Liver (tissue), 9 donors: Measurements from ENCODE around the gene FER. TPM values are rescaled to one million over a fixed set of nuclear protein-coding genes. Genes with fewer than 3 reads are reported as not detected.
"Not testable (repeated sequence)": the region's sequence is repeated elsewhere in the genome, so short reads cannot be mapped to it uniquely, and the experiment has no call there.

Experiments
- DNase-seq: peaks from one replicate; pipeline ENCODE4 v3.0.0-alpha.2; 2017; ENCODE audit warnings: low spot score
- H3K27ac ChIP-seq, 2 donors: one replicate each; pipeline ENCODE4 v1.7.0; 2013; ENCODE audit warnings: inconsistent platforms in 2 of 2, low read length in 2 of 2, control low read depth in 1 of 2, low read depth in 1 of 2, mild to moderate bottlenecking in 1 of 2
- H3K27me3 ChIP-seq, 4 donors: one replicate each; pipeline versions ENCODE4 v1.6.1 to v1.7.0; 2013; ENCODE audit warnings: low read length in 3 of 4, inconsistent platforms in 1 of 4, mild to moderate bottlenecking in 1 of 4, moderate library complexity in 1 of 4; ENCODE audit not compliant: control insufficient read depth in 4 of 4, insufficient read depth in 4 of 4
- H3K36me3 ChIP-seq, 4 donors: one replicate each; pipeline versions ENCODE4 v1.6.1 to v1.7.0; 2013; ENCODE audit warnings: low read length in 3 of 4, mild to moderate bottlenecking in 3 of 4, low read depth in 1 of 4, moderate library complexity in 1 of 4; ENCODE audit not compliant: control insufficient read depth in 4 of 4, insufficient read depth in 3 of 4
- H3K4me1 ChIP-seq, 4 donors: one replicate each; pipeline versions ENCODE4 v1.6.1 to v1.7.0; 2013; ENCODE audit warnings: low read length in 3 of 4, mild to moderate bottlenecking in 3 of 4, moderate library complexity in 1 of 4; ENCODE audit not compliant: control insufficient read depth in 4 of 4, insufficient read depth in 4 of 4
- H3K4me3 ChIP-seq, 3 donors: one replicate each; pipeline versions ENCODE4 v1.6.1 to v1.7.0; 2013; ENCODE audit warnings: low read length in 3 of 3, control low read depth in 1 of 3, low read depth in 1 of 3, mild to moderate bottlenecking in 1 of 3
- H3K9ac ChIP-seq, 2 donors: one replicate each; pipeline ENCODE4 v1.7.0; 2013; ENCODE audit warnings: low read length in 2 of 2, mild to moderate bottlenecking in 2 of 2, moderate library complexity in 2 of 2, control low read depth in 1 of 2, low read depth in 1 of 2
- H3K9me3 ChIP-seq, 4 donors: one replicate each; pipeline versions ENCODE4 v1.6.1 to v1.7.0; 2013; ENCODE audit warnings: low read length in 3 of 4; ENCODE audit not compliant: control insufficient read depth in 4 of 4
- EGR1 ChIP-seq, 2 donors: IDR thresholded peaks; 2 replicates each; pipeline ENCODE4 v1.6.1; 2016 to 2018; ENCODE audit warnings: antibody characterized with exemption in 2 of 2, low read depth in 2 of 2
- FOXA1 ChIP-seq: IDR thresholded peaks from 2 replicates; pipeline ENCODE4 v1.6.1; 2016; ENCODE audit warnings: antibody characterized with exemption
- FOXA2 ChIP-seq: IDR thresholded peaks from 2 replicates; pipeline ENCODE4 v1.6.1; 2016; ENCODE audit warnings: antibody characterized with exemption
- GABPA ChIP-seq, 2 donors: IDR thresholded peaks in 1 of 2; conservative IDR thresholded peaks in 1 of 2; 2 replicates each; pipeline ENCODE4 v1.6.1; 2016; ENCODE audit warnings: antibody characterized with exemption in 2 of 2, mild to moderate bottlenecking in 1 of 2, moderate library complexity in 1 of 2
- HNF4G ChIP-seq: IDR thresholded peaks from 2 replicates; pipeline ENCODE4 v1.6.1; 2016; ENCODE audit warnings: antibody characterized with exemption
- MAX ChIP-seq: IDR thresholded peaks from 2 replicates; pipeline ENCODE4 v1.6.1; 2016; ENCODE audit warnings: antibody characterized with exemption
- NR2F2 ChIP-seq: IDR thresholded peaks from 2 replicates; pipeline ENCODE4 v1.6.1; 2016; ENCODE audit warnings: antibody characterized with exemption
- RAD21 ChIP-seq, 2 donors: IDR thresholded peaks; 2 replicates each; pipeline ENCODE4 v1.6.1; 2016; ENCODE audit warnings: antibody characterized with exemption in 2 of 2, mild to moderate bottlenecking in 2 of 2
- RXRA ChIP-seq, 2 donors: IDR thresholded peaks; 2 replicates each; pipeline ENCODE4 v1.6.1; 2017 to 2018; ENCODE audit warnings: antibody characterized with exemption in 2 of 2, mild to moderate bottlenecking in 1 of 2
- SP1 ChIP-seq: IDR thresholded peaks from 2 replicates; pipeline ENCODE4 v1.6.1; 2018; ENCODE audit warnings: antibody characterized with exemption, mild to moderate bottlenecking
- TAF1 ChIP-seq: conservative IDR thresholded peaks from 2 replicates; pipeline ENCODE4 v1.6.1; 2016; ENCODE audit warnings: antibody characterized with exemption, mild to moderate bottlenecking
- YY1 ChIP-seq: IDR thresholded peaks from 2 replicates; pipeline ENCODE4 v1.6.1; 2016; ENCODE audit warnings: antibody characterized with exemption, mild to moderate bottlenecking
- WGBS: extraction: QIAGEN DNeasy Blood & Tissue Kit; methylation state at CpG from one replicate; pipeline ENCODE4 v1.1.7; 2013; 5-methylcytosine and 5-hydroxymethylcytosine counted together
- polyA plus RNA-seq, 2 donors: library from polyadenylated mRNA; stranded (reverse) in 1 of 2; unstranded in 1 of 2; fragments of 200-250 nt in 1 of 2; fragments of >200 nt in 1 of 2; fragmentation: Nextera tagmentation in 1 of 2; extraction: Ambion mirVana in 1 of 2; gene quantifications; one replicate each; pipeline versions ENCODE4 v1.2.1 to v1.2.3, GENCODE V29; 2013 to 2015
- total RNA-seq, 2 donors: library from RNA; depleted of rRNA; stranded (reverse); fragments of >200 nt; gene quantifications; one replicate each; pipeline ENCODE4 v1.2.3, GENCODE V29; 2014
- TF ChIP-seq, protein P1 (sequence below): IDR thresholded peaks from 2 replicates; pipeline ENCODE4 v1.6.1; 2016; ENCODE audit warnings: antibody characterized with exemption
- TF ChIP-seq, protein P2 (sequence below): IDR thresholded peaks from 2 replicates; pipeline ENCODE4 v1.6.1; 2016; ENCODE audit warnings: antibody characterized with exemption, mild to moderate bottlenecking
- TF ChIP-seq, protein P3 (sequence below): fragments of 150-350 bp; IDR thresholded peaks from 2 replicates; pipeline ENCODE4 v1.5.1; 2017; ENCODE audit warnings: improper control_type of control experiment, low read depth, low read length; ENCODE audit not compliant: missing input control
- TF ChIP-seq, protein P4 (sequence below): IDR thresholded peaks from 2 replicates; pipeline ENCODE4 v1.6.1; 2016; ENCODE audit warnings: antibody characterized with exemption
- donor health status: healthy.
- donor health status: healthy.
- donor health status: healthy.
- donor health status: healthy.
- donor health status: healthy.

FER gene
- total and polyA plus RNA-seq, 4 donors: 0.83 to 9.8 (median 5.9) TPM

DNA sequence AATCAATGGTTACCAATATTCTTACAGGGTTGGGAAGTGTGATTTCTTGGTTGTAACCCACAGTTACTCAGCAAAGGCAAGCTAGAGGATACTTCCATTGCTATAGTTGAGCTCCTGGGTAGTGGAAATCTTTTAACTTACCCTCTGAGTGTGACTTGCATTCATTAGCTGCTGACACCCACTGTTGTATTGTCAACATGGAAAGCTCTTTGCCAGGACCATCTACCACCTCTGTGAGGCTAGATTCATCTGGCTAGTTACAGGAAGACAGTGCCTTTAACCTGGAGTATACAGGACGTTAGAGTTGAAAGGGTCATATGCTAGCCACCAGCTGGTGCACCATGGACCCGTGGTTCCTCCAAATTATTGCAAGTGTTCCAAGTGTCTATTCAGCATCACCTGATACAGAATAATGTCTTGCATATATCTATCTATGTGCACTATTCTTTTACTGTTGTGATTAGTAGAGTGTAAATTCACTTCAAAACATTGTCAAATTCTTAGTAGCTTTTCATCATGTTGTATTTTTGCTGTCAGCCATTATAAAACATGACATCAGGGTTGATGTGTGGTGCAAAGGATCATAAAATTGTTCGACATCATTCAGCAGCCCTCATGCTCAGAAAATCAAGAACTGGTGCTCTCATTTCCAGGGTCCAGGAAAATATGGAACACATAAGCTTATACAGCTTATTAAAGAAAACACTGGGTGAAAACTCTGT is 423.1 kb downstream of the FER start:
- DNase-seq: no peak
- Histone ChIP-seq H3K36me3 (no peaks in the 10 kb centered on the region), H3K27me3 (no peaks in the 10 kb centered on the region), H3K4me3 (no peak overlapping the region), H3K4me1 (no peaks in the 10 kb centered on the region), H3K9ac (no peak overlapping the region), H3K9me3 (peaks cover 0 to 2% (median 0%) of the 10 kb centered on the region in 4 donors), H3K27ac (no peak overlapping the region)
- WGBS: 88% methylated on average over 3 of the region's 3 CpGs
- TF ChIP-seq RXRA (IDR thresholded peaks at IDR 0.05) (no peak), HNF4G (no peak), FOXA1 (no peak), TAF1 (no peak), SP1 (no peak), MAX (no peak), YY1 (no peak), FOXA2 (no peak), GABPA (IDR thresholded peaks at IDR 0.05 in 1 of 2, conservative IDR thresholded peaks at IDR 0.05 in 1 of 2) (no peak), RAD21 (IDR thresholded peaks at IDR 0.05) (no peak), NR2F2 (no peak), EGR1 (IDR thresholded peaks at IDR 0.05; ENCODE audit: low read depth in 2 of 2) (no peak)
- TF ChIP-seq, protein P1, sequence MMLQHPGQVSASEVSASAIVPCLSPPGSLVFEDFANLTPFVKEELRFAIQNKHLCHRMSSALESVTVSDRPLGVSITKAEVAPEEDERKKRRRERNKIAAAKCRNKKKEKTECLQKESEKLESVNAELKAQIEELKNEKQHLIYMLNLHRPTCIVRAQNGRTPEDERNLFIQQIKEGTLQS: no peak
- TF ChIP-seq, protein P2, sequence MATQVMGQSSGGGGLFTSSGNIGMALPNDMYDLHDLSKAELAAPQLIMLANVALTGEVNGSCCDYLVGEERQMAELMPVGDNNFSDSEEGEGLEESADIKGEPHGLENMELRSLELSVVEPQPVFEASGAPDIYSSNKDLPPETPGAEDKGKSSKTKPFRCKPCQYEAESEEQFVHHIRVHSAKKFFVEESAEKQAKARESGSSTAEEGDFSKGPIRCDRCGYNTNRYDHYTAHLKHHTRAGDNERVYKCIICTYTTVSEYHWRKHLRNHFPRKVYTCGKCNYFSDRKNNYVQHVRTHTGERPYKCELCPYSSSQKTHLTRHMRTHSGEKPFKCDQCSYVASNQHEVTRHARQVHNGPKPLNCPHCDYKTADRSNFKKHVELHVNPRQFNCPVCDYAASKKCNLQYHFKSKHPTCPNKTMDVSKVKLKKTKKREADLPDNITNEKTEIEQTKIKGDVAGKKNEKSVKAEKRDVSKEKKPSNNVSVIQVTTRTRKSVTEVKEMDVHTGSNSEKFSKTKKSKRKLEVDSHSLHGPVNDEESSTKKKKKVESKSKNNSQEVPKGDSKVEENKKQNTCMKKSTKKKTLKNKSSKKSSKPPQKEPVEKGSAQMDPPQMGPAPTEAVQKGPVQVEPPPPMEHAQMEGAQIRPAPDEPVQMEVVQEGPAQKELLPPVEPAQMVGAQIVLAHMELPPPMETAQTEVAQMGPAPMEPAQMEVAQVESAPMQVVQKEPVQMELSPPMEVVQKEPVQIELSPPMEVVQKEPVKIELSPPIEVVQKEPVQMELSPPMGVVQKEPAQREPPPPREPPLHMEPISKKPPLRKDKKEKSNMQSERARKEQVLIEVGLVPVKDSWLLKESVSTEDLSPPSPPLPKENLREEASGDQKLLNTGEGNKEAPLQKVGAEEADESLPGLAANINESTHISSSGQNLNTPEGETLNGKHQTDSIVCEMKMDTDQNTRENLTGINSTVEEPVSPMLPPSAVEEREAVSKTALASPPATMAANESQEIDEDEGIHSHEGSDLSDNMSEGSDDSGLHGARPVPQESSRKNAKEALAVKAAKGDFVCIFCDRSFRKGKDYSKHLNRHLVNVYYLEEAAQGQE: no peak
- TF ChIP-seq, protein P3, sequence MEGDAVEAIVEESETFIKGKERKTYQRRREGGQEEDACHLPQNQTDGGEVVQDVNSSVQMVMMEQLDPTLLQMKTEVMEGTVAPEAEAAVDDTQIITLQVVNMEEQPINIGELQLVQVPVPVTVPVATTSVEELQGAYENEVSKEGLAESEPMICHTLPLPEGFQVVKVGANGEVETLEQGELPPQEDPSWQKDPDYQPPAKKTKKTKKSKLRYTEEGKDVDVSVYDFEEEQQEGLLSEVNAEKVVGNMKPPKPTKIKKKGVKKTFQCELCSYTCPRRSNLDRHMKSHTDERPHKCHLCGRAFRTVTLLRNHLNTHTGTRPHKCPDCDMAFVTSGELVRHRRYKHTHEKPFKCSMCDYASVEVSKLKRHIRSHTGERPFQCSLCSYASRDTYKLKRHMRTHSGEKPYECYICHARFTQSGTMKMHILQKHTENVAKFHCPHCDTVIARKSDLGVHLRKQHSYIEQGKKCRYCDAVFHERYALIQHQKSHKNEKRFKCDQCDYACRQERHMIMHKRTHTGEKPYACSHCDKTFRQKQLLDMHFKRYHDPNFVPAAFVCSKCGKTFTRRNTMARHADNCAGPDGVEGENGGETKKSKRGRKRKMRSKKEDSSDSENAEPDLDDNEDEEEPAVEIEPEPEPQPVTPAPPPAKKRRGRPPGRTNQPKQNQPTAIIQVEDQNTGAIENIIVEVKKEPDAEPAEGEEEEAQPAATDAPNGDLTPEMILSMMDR: no peak
- TF ChIP-seq, protein P4, sequence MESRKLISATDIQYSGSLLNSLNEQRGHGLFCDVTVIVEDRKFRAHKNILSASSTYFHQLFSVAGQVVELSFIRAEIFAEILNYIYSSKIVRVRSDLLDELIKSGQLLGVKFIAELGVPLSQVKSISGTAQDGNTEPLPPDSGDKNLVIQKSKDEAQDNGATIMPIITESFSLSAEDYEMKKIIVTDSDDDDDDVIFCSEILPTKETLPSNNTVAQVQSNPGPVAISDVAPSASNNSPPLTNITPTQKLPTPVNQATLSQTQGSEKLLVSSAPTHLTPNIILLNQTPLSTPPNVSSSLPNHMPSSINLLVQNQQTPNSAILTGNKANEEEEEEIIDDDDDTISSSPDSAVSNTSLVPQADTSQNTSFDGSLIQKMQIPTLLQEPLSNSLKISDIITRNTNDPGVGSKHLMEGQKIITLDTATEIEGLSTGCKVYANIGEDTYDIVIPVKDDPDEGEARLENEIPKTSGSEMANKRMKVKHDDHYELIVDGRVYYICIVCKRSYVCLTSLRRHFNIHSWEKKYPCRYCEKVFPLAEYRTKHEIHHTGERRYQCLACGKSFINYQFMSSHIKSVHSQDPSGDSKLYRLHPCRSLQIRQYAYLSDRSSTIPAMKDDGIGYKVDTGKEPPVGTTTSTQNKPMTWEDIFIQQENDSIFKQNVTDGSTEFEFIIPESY: no peak

- H3K4me3 ChIP-seq, H3K27me3 ChIP-seq, H3K9me3 ChIP-seq, H3K9ac ChIP-seq, H3K36me3 ChIP-seq, DNase-seq, H3K4me1 ChIP-seq, H3K27ac ChIP-seq: not testable (repeated sequence)
- 82% methylated on average over 3 of the region's 3 CpGs for WGBS
Observed at GRCh38 chr5:109171437-109172073, 423.9 kb downstream of the FER start.
